PFSK-1 (cell line): ENCODE measurements around the gene CCDC33.

Experiments
- FOXP2 ChIP-seq: optimal IDR thresholded peaks from 2 replicates; pipeline ENCODE3; 2011; ENCODE audit warnings: borderline replicate concordance, control low read depth, inconsistent platforms; ENCODE audit not compliant: insufficient read depth; ENCODE audit errors: extremely low read length, extremely low read depth
- POLR2AphosphoS5 ChIP-seq: IDR thresholded peaks from 2 replicates; pipeline ENCODE4 v1.6.1; 2012; ENCODE audit warnings: low read depth, mild to moderate bottlenecking, control low read depth, low read length, moderate library complexity
- SIN3A ChIP-seq: IDR thresholded peaks from 2 replicates; pipeline ENCODE4 v1.6.1; 2012; ENCODE audit warnings: mild to moderate bottlenecking, low read length, moderate library complexity, borderline replicate concordance; ENCODE audit not compliant: insufficient read depth
- TAF1 ChIP-seq: IDR thresholded peaks from 2 replicates; pipeline ENCODE4 v1.6.1; 2012; ENCODE audit warnings: low read length, control low read depth, borderline replicate concordance; ENCODE audit not compliant: insufficient read depth
- TF ChIP-seq, protein P1 (sequence below), 2 experiments: IDR thresholded peaks; 2 replicates each; pipeline versions ENCODE4 v1.6.1 to v1.8.0; 2011 to 2012; ENCODE audit warnings: low read depth in 2 of 2, low read length in 2 of 2, control low read depth in 1 of 2, inconsistent platforms in 1 of 2, mild to moderate bottlenecking in 1 of 2, moderate library complexity in 1 of 2; ENCODE audit not compliant: insufficient read depth in 1 of 2

The CCDC33 gene

DNA sequence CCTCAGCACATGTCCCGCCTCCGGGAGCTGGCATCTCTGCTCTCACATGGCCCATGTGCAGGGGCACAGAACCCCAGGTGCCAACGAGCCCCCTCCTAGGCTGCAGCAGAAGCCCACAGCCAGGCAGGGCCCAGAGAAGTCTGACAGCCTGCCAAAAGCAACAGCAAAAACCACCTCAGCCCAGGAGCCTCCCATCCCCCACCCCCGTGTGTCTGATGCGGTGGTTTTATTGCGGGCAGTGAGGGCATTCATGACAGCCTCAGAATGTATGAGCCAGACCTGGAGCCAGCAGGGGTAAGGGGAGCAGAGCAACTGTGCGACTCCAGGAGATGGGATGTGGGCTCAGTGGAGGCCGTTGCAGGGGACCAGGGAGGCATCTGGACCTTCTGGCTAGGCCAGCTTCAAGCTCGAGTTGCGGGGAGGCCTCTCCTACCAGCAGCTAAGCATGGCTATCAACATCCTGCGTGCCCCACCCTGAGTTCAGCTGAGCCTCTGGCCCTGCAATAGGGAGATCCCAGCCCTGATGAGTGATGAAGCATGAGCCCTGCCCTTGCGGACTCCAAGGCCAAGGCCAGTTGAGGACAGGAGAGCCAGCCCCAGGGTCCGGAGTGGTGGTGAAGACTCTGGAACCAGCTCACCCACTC lies 78.8 kb downstream of the CCDC33 start:
- TF ChIP-seq, protein P1, sequence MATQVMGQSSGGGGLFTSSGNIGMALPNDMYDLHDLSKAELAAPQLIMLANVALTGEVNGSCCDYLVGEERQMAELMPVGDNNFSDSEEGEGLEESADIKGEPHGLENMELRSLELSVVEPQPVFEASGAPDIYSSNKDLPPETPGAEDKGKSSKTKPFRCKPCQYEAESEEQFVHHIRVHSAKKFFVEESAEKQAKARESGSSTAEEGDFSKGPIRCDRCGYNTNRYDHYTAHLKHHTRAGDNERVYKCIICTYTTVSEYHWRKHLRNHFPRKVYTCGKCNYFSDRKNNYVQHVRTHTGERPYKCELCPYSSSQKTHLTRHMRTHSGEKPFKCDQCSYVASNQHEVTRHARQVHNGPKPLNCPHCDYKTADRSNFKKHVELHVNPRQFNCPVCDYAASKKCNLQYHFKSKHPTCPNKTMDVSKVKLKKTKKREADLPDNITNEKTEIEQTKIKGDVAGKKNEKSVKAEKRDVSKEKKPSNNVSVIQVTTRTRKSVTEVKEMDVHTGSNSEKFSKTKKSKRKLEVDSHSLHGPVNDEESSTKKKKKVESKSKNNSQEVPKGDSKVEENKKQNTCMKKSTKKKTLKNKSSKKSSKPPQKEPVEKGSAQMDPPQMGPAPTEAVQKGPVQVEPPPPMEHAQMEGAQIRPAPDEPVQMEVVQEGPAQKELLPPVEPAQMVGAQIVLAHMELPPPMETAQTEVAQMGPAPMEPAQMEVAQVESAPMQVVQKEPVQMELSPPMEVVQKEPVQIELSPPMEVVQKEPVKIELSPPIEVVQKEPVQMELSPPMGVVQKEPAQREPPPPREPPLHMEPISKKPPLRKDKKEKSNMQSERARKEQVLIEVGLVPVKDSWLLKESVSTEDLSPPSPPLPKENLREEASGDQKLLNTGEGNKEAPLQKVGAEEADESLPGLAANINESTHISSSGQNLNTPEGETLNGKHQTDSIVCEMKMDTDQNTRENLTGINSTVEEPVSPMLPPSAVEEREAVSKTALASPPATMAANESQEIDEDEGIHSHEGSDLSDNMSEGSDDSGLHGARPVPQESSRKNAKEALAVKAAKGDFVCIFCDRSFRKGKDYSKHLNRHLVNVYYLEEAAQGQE (IDR thresholded peaks at IDR 0.05; ENCODE audit: insufficient read depth in 1 of 2, low read depth in 2 of 2, low read length in 2 of 2) = no peak
- no peak for TF ChIP-seq POLR2AphosphoS5

DNA sequence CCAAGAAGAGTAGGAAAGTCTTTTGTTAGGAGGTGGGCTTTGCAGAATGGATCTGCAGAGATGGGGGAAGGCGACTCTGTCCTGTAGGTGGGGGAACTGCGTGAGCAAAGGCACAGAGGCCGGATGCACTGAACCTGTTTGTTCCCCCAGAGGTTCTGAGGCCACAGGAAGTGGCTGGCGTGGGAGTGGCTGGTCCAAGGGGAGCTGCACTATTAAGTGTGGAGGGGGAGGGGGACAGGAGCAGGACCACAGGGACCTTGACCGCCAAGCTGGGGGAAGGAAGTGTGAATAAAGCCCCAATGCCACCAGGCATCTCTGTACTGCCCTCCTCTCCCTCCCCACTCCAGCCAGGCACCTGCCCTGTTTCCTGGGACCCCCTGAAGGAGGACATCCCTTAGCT lies 79.5 kb downstream of the CCDC33 start:
- TF ChIP-seq POLR2AphosphoS5 (no peak), FOXP2 (no peak), SIN3A (no peak), TAF1 (no peak)
- TF ChIP-seq, protein P1 (IDR thresholded peaks at IDR 0.05; ENCODE audit: insufficient read depth in 1 of 2, low read depth in 2 of 2, low read length in 2 of 2) = no peak

DNA sequence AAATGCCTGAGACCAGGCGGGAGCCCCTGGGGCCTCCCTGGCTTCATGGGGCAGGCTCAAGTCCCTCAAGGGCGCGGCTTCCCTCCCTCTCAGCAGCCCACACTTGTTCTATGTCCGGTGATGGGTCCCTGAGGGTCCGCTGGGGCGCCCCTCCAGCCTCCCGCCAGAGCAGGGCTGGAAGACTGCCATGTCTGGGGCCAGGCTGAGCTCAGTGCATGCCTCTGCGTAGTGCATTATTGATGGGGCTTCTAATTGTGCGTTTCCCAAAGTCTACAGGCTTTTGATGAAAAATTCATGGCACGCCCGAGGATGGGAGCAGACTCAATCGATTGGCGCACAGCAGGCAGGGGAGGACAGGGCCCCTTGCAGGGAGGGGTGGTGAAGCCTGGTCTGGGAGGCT lies 80.0 kb downstream of the CCDC33 start:
- TF ChIP-seq FOXP2 (no peak), POLR2AphosphoS5 (no peak)

DNA sequence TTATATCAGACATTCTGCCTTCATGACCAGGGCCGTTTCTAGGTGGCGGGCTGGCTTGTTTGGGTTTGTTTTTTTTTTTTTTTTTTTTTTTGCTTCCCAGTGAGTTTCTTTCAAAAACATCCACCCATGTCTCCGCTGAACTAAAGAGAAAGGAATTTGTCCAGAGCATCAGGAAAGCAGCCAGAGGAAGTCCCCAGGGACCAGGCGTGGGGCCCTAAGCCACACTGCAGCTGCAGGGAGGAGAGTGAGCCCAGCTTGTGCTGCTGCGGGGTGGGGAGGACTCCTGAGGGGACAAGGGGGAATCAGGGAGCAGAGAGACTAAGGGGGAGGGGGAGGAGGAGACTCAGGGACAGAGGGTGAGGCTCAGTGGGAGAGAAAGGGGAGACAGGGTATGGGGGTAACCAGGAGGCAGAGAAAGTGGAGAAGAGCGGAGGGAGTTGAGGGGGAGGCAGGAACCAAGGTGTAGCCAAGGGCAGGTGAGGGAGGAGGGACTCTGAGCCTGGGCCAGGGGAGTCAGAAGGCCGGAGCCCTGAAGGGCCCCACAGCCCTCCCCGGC lies 81.8 kb downstream of the CCDC33 start:
- no peak for TF ChIP-seq POLR2AphosphoS5
- no peak for TF ChIP-seq FOXP2
- no peak for TF ChIP-seq TAF1
- TF ChIP-seq, protein P1 (IDR thresholded peaks at IDR 0.05; ENCODE audit: insufficient read depth in 1 of 2, low read depth in 2 of 2, low read length in 2 of 2) = no peak
- no peak for TF ChIP-seq SIN3A

DNA sequence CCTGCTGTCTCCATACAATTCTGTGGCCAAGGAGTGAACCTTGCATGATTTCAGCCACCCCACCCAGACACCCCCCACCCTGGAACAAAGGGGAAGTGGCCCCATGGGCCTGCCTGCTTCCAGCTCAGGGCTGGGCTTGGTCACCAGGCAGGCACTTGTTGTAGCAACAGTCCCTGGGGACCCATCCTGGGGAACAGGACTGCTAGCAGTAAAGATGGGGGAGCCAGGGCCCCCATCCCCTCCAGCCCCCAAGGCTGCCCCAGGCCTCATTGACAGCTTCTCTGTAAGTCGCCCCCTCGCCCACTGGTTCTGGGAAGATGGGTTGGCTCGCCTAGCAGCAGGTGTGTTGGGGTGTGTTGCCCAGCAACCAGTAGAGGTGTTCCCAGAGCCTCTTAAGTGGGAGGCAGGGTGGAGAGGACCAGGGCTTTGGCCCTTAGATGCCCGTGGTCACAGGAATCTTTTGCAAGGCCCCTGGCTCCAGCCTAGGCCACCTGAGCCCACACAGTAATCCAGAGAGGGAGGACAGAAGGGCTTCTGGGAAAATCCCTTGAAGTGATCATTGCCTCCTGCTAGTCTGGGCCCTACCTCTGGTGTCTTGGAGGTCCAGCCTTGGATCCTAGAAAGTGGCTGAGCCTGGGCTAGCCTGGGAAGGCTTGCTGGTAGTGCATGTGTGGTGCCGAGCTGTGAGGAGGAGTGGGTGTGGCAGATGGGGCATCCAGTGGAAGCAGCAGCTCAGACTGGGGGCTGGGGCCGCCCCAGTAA lies 82.4 kb downstream of the CCDC33 start:
- TF ChIP-seq POLR2AphosphoS5 = no peak
- no peak for TF ChIP-seq SIN3A
- TF ChIP-seq, protein P1 (IDR thresholded peaks at IDR 0.05; ENCODE audit: insufficient read depth in 1 of 2, low read depth in 2 of 2, low read length in 2 of 2) = no peak
- TF ChIP-seq TAF1 = no peak
